Mesendoderm (in vitro differentiated cells): ENCODE results near the gene SHD.

Experiments
- DNase-seq: peaks from one replicate; pipeline ENCODE4 v3.0.0; 2013
- H2AK5ac ChIP-seq: 2 replicates; pipeline ENCODE4 v1.6.1; 2013; ENCODE audit warnings: low read length, inconsistent platforms
- H2BK120ac ChIP-seq: 2 replicates; pipeline ENCODE4 v1.6.1; 2013; ENCODE audit warnings: low read depth, mild to moderate bottlenecking, low read length, moderate library complexity, mixed read lengths
- H2BK15ac ChIP-seq: replicated peaks from 2 replicates; pipeline ENCODE4 v1.6.1; 2013; ENCODE audit warnings: low read depth, mild to moderate bottlenecking, moderate library complexity
- H2BK5ac ChIP-seq: 2 replicates; pipeline ENCODE4 v1.6.1; 2013; ENCODE audit warnings: low read length, inconsistent platforms
- H3K18ac ChIP-seq: 2 replicates; pipeline ENCODE4 v1.6.1; 2013; ENCODE audit warnings: mild to moderate bottlenecking, low read length, mixed read lengths
- H3K23ac ChIP-seq: one replicate; pipeline ENCODE4 v1.6.1; 2013; ENCODE audit warnings: low read length
- H3K27ac ChIP-seq: 2 replicates; pipeline ENCODE4 v1.5.1; 2013; ENCODE audit warnings: low read depth, mild to moderate bottlenecking, inconsistent platforms, low read length, moderate library complexity
- H3K27me3 ChIP-seq: 2 replicates; pipeline ENCODE4 v1.6.1; 2013; ENCODE audit warnings: low read length, control low read depth, mild to moderate bottlenecking, inconsistent platforms; ENCODE audit not compliant: insufficient read depth, poor library complexity
- H3K36me3 ChIP-seq: 2 replicates; pipeline ENCODE4 v1.6.1; 2013; ENCODE audit warnings: low read length, inconsistent platforms; ENCODE audit not compliant: control insufficient read depth, insufficient read depth
- H3K4ac ChIP-seq: one replicate; pipeline ENCODE4 v1.6.1; 2013; ENCODE audit warnings: low read depth, mild to moderate bottlenecking, low read length, moderate library complexity
- H3K4me1 ChIP-seq: 2 replicates; pipeline ENCODE4 v1.6.1; 2013; ENCODE audit warnings: low read depth, low read length, inconsistent platforms; ENCODE audit not compliant: control insufficient read depth
- H3K4me2 ChIP-seq: 2 replicates; pipeline ENCODE4 v1.6.1; 2013; ENCODE audit warnings: low read length
- H3K4me3 ChIP-seq: 2 replicates; pipeline ENCODE4 v1.5.1; 2013; ENCODE audit warnings: mild to moderate bottlenecking, low read length
- H3K56ac ChIP-seq: one replicate; pipeline ENCODE4 v1.6.1; 2013; ENCODE audit warnings: low read length
- H3K79me1 ChIP-seq: 2 replicates; pipeline ENCODE4 v1.6.1; 2013; ENCODE audit warnings: low read length, inconsistent platforms
- H3K79me2 ChIP-seq: 2 replicates; pipeline ENCODE4 v1.6.1; 2013; ENCODE audit warnings: mild to moderate bottlenecking, low read length; ENCODE audit not compliant: control insufficient read depth, insufficient read depth
- H3K9ac ChIP-seq: 2 replicates; pipeline ENCODE4 v1.6.1; 2013; ENCODE audit warnings: low read length, inconsistent platforms
- H4K5ac ChIP-seq: one replicate; pipeline ENCODE4 v1.6.1; 2013; ENCODE audit warnings: low read length
- H4K8ac ChIP-seq: one replicate; pipeline ENCODE4 v1.6.1; 2013; ENCODE audit warnings: low read depth, mild to moderate bottlenecking, control low read depth, low read length, moderate library complexity
- WGBS: extraction: QIAGEN DNeasy Blood & Tissue Kit; methylation state at CpG from one replicate; pipeline ENCODE4 v1.1.7; 2013; ENCODE audit warnings: low lambda C conversion rate, missing lambda C conversion rate; ENCODE audit not compliant: insufficient coverage; ENCODE audit errors: extremely low coverage; 5-methylcytosine and 5-hydroxymethylcytosine counted together

Gene SHD

DNA sequence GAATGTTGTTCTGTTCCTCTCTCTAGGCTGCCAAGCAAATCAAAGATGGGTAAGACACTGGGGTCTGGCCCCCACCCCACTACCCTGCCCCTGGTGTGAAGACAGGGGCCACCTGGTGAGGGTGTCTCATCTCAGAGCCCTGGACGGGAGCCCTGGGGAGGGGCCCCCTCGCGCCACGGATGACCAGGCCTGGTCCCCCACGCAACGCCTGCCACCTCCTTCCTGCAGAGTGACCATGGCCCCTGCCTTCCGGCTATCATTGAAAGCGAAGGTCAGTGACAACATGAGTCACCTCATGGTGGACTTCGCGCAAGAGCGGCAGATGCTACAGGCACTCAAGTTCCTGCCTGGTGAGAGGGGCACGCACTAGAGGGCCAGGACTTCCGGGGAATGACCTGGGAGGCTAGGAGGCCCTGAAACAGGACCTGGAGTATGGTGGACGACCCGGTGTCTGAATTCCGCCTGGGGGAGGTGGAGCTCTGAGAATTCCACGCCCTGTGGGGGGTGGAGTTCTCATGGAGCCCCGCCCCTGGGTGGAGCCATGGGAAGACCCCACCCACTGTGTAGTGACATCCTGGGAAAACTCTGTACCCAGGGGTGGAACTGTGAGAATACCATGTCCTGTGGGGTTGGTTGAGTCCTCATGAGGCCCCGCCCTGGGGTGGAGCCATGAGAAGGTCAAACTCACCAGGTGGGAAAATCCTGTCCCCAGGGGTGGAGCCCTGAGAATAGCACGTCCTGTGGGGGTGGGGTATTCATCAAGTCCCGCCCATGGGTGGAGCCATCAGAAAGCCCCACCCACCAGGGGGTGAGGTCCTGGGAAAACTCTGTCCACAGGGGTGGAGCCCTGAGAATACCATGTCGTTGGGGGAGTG, 31.4 kb downstream of the SHD start:
- Histone ChIP-seq H4K5ac (no peak overlapping the region), H3K9ac (no peak overlapping the region), H3K23ac (no peak overlapping the region), H3K4me3 (no peak overlapping the region), H3K56ac (no peak overlapping the region), H3K4ac (no peak overlapping the region), H3K79me1 (no peaks in the 10 kb centered on the region), H3K36me3 (peaks cover 2% of the 10 kb centered on the region), H2AK5ac (no peak overlapping the region), H3K18ac (no peak overlapping the region), H3K4me2 (no peak overlapping the region), H4K8ac (no peak overlapping the region), H3K79me2 (no peaks in the 10 kb centered on the region), H3K27ac (no peak overlapping the region), H2BK5ac (no peak overlapping the region), H3K27me3 (no peaks in the 10 kb centered on the region), H2BK120ac (no peak overlapping the region), H2BK15ac (no peak overlapping the region), H3K4me1 (no peaks in the 10 kb centered on the region)
- DNase-seq = peak; percentile 78
- no CpG with 5 or more reads among the region's 22 CpGs for WGBS

DNA sequence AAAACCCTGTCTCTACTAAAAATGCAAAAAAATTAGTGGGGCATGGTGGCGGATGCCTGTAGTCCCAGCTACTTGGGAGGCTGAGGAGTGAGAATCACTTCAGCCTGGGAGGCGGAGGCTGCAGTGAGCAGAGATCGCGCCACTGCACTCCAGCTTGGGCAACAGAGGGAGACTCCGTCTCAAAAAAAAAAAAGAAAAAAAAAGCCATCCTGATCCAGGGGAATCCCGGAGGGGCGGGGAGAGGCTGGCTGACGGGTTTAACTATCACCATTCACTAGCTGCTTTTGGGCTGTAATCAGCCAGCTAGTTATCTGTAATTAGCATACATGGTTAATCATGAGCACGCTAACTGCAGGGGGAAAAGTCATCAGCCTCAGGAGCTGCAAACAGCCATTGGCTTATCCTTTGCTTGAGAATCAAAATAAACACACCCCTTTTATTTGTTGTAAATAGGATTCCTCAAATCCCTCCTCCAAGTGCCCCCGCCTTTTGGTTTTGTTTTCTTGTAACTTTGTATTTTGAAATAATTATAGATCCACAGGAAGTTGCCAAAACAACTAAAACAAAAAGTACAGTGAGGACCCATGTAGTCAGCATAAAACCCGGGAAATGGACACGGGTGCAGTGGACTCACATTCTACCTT, 34.9 kb downstream of the SHD start:
- Histone ChIP-seq H3K79me2 (no peaks in the 10 kb centered on the region), H3K27ac (no peak overlapping the region), H2BK120ac (no peak overlapping the region), H2BK5ac (no peak overlapping the region), H3K79me1 (no peaks in the 10 kb centered on the region), H4K5ac (no peak overlapping the region), H2AK5ac (no peak overlapping the region), H3K27me3 (no peaks in the 10 kb centered on the region), H3K36me3 (peaks cover 2% of the 10 kb centered on the region), H3K4me1 (no peaks in the 10 kb centered on the region), H3K4me3 (no peak overlapping the region), H3K9ac (no peak overlapping the region), H3K23ac (no peak overlapping the region), H2BK15ac (no peak overlapping the region), H4K8ac (no peak overlapping the region), H3K18ac (no peak overlapping the region), H3K4me2 (no peak overlapping the region), H3K56ac (no peak overlapping the region), H3K4ac (no peak overlapping the region)
- no peak for DNase-seq
- no CpG with 5 or more reads among the region's 12 CpGs for WGBS

DNA sequence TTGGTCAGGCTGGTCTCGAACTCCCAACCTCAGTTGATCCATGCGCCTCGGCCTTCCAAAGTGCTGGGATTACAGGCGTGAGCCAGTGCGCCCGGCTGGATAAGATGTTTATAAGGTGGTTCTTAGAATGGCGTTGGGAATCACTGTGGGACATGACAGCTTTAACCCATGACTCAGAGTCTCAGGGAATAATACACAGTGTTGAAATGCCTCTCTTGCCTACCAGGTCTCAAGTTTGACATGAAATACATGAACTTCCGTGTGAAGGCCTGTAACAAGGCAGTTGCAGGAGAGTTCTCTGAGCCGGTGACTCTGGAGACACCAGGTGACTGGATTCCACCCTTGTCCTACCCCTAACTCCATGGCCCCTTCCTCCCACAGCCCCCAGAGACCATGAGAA, 37.9 kb downstream of the SHD start:
- Histone ChIP-seq H4K8ac (no peak overlapping the region), H3K36me3 (no peaks in the 10 kb centered on the region), H3K4ac (no peak overlapping the region), H3K18ac (no peak overlapping the region), H2BK15ac (no peak overlapping the region), H3K27me3 (no peaks in the 10 kb centered on the region), H3K4me2 (no peak overlapping the region), H3K27ac (no peak overlapping the region), H3K79me1 (no peaks in the 10 kb centered on the region), H3K4me3 (no peak overlapping the region), H3K56ac (no peak overlapping the region), H2BK5ac (no peak overlapping the region), H3K79me2 (no peaks in the 10 kb centered on the region), H3K4me1 (no peaks in the 10 kb centered on the region), H3K23ac (no peak overlapping the region), H3K9ac (no peak overlapping the region), H2BK120ac (no peak overlapping the region), H2AK5ac (no peak overlapping the region), H4K5ac (no peak overlapping the region)
- WGBS = no CpG with 5 or more reads among the region's 9 CpGs
- no peak for DNase-seq

DNA sequence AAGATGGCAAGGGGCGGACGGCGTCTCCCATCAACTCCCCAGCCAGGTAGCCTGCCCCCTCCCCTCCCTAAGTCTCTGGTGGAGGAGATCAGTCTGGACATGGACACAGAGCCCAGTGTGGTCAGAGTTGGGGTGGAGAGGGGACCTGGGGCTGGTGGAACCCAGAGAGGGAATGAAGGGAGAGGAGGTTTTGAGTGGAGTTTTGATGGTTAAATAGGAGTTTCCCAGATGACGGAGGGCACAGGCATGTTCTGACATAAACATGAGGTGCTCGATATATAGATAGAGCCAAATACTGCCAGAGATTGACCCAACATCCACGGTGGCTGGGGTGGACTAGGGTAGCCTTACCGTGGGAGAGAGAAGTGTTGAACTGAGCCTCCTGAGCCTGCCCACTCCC, 39.4 kb downstream of the SHD start:
- H3K79me1 ChIP-seq = no peaks in the 10 kb centered on the region
- H2BK120ac ChIP-seq = no peak overlapping the region
- no peak overlapping the region for H3K4me3 ChIP-seq
- H3K4me1 ChIP-seq = no peaks in the 10 kb centered on the region
- no peak overlapping the region for H4K8ac ChIP-seq
- no peak overlapping the region for H3K27ac ChIP-seq
- no peak overlapping the region for H3K56ac ChIP-seq
- H3K23ac ChIP-seq = no peak overlapping the region
- no peak overlapping the region for H3K4me2 ChIP-seq
- H3K18ac ChIP-seq = no peak overlapping the region
- H2BK5ac ChIP-seq = no peak overlapping the region
- H3K36me3 ChIP-seq = no peaks in the 10 kb centered on the region
- no peaks in the 10 kb centered on the region for H3K79me2 ChIP-seq
- no peak overlapping the region for H2AK5ac ChIP-seq
- H3K27me3 ChIP-seq = no peaks in the 10 kb centered on the region
- no CpG with 5 or more reads among the region's 7 CpGs for WGBS
- no peak overlapping the region for H2BK15ac ChIP-seq
- no peak overlapping the region for H3K4ac ChIP-seq
- no peak overlapping the region for H4K5ac ChIP-seq
- no peak overlapping the region for H3K9ac ChIP-seq
- no peak for DNase-seq

DNA sequence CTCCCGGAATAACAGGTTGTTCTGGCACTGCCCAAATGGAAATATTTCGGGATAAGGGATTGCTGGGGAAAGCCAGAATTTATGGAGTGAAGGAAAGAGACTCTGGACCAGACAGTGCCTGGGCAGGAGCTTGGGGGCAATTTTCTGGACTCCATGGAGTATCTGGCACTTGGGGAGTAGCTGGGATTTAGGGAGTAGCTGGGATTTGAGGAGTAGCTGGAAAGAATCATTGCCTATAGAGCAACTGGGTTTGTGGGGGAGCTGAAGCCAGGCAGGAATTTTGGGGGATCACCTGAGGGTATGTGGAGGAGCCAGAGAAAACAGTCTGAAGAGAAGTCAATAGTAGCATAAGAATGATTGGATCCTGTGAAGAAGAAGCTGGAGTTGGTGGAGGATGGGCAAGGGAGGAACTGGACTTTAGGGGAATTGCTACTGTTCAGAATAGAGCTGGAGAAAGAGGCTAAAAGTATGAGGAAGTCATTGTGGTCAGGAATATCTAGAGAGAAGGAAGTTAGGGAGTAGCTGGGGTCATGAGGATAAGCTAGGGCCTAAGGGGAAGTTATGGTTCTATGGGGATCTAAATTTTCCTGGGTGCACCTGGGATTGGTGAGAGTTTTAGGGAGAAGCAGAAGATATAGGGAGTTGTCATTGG, 40.1 kb downstream of the SHD start:
- Histone ChIP-seq H4K8ac (no peak overlapping the region), H3K56ac (no peak overlapping the region), H3K4me1 (no peaks in the 10 kb centered on the region), H4K5ac (no peak overlapping the region), H3K27me3 (no peaks in the 10 kb centered on the region), H2BK15ac (no peak overlapping the region), H2BK120ac (no peak overlapping the region), H3K23ac (no peak overlapping the region), H3K9ac (no peak overlapping the region), H3K79me1 (no peaks in the 10 kb centered on the region), H2BK5ac (no peak overlapping the region), H3K27ac (no peak overlapping the region), H3K79me2 (no peaks in the 10 kb centered on the region), H3K36me3 (no peaks in the 10 kb centered on the region), H2AK5ac (no peak overlapping the region), H3K4me3 (no peak overlapping the region), H3K18ac (no peak overlapping the region), H3K4ac (no peak overlapping the region), H3K4me2 (no peak overlapping the region)
- no peak for DNase-seq
- no CpG with 5 or more reads among the region's 2 CpGs for WGBS
